T47D (cell line): ENCODE measurements around the gene PAK2.
A peak's percentile ranks its signal among the peaks of the same experiment; 100 is the strongest.

Experiments
- DNase-seq, 2 experiments: peaks; one replicate each; pipeline versions ENCODE4 v3.0.0 to v3.0.0-alpha.2; 2011 to 2012; ENCODE audit warnings: low read depth in 1 of 2, low spot score in 1 of 2
- JUND ChIP-seq: IDR thresholded peaks from 2 replicates; pipeline ENCODE4 v1.6.1; 2012; ENCODE audit warnings: low read depth
- in situ Hi-C: cut with HindIII; loops from 2 replicates; pipeline ENCODE4 v1.10.0; 2016; ENCODE audit warnings: low sequenced_read_pairs, low pct_unique_long_range_greater_than_20kb

PAK2 gene

GRCh38 chr3:196749125-196749524, 9.5 kb downstream of the PAK2 start:
- no peak for DNase-seq
- in situ Hi-C loops, result no loop called here
- no peak for TF ChIP-seq JUND

GRCh38 chr3:196753201-196753600, 13.5 kb downstream of the PAK2 start:
- no peak for TF ChIP-seq JUND
- in situ Hi-C loops, result no loop called here
- no peak for DNase-seq

GRCh38 chr3:196754091-196754981, 14.7 kb downstream of the PAK2 start:
- peak; percentile 75; the same call in 1 of the 2 replicates for TF ChIP-seq JUND
- in situ Hi-C loops, result no loop called here
- DNase-seq, result peak; percentile 90 to 91

GRCh38 chr3:196756732-196757131, 17.1 kb downstream of the PAK2 start:
- in situ Hi-C loops, result no loop called here
- no peak for TF ChIP-seq JUND

GRCh38 chr3:196757876-196758739, 18.5 kb downstream of the PAK2 start:
- in situ Hi-C loops, result no loop called here
- DNase-seq, result peak in 1 of 2 experiments; percentile 36
- no peak; the same call in 1 of the 2 replicates for TF ChIP-seq JUND

More at GRCh38 chr3:196756732-196757131, 17.1 kb downstream of the PAK2 start:
- no peak for DNase-seq

GRCh38 chr3:196763179-196763578, 23.5 kb downstream of the PAK2 start:
- no peak for TF ChIP-seq JUND
- in situ Hi-C loops, result no loop called here
- no peak for DNase-seq

GRCh38 chr3:196765454-196765853, 25.8 kb downstream of the PAK2 start:
- DNase-seq, result no peak
- TF ChIP-seq JUND, result no peak
- in situ Hi-C loops, result no loop called here

- no peak for TF ChIP-seq JUND
- in situ Hi-C loops, result no loop called here
- DNase-seq, result no peak
These were observed 31.4 kb downstream of the PAK2 start for GRCh38 chr3:196771067-196771466.

GRCh38 chr3:196772102-196772501, 32.4 kb downstream of the PAK2 start:
- no peak for DNase-seq
- in situ Hi-C loops, result no loop called here
- no peak for TF ChIP-seq JUND

- in situ Hi-C loops, result no loop called here
- no peak for TF ChIP-seq JUND
- DNase-seq, result no peak
These were observed 33.2 kb downstream of the PAK2 start for GRCh38 chr3:196772897-196773296.

- no peak for DNase-seq
- in situ Hi-C loops, result no loop called here
- TF ChIP-seq JUND, result no peak
These were observed 34.6 kb downstream of the PAK2 start for GRCh38 chr3:196774191-196774820.

GRCh38 chr3:196774848-196775422, 35.3 kb downstream of the PAK2 start:
- TF ChIP-seq JUND, result no peak
- DNase-seq, result no peak
- in situ Hi-C loops, result no loop called here
